ENCODE data around the gene TRAF3IP1. TPM values are rescaled to one million over a fixed set of nuclear protein-coding genes. Genes with fewer than 3 reads are reported as not detected.
A peak's percentile ranks its signal among the peaks of the same experiment; 100 is the strongest.

TRAF3IP1 gene
- total RNA-seq, 1 donor from 2014 or later, result 15.1 TPM

GRCh38 chr2:238415036-238415764 lies 94.9 kb downstream of the TRAF3IP1 start:
- no peak overlapping the region for H3K4me3 Mint-ChIP-seq (ENCODE audit: unreplicated experiment)
- H3K9me3 Mint-ChIP-seq (ENCODE audit: low read depth), result no peaks in the 10 kb centered on the region
- H3K27ac Mint-ChIP-seq (ENCODE audit: unreplicated experiment), result no peak overlapping the region
- peaks cover 24% of the 10 kb centered on the region for H3K4me1 Mint-ChIP-seq (ENCODE audit: low read depth)
- TF ChIP-seq, protein P1, sequence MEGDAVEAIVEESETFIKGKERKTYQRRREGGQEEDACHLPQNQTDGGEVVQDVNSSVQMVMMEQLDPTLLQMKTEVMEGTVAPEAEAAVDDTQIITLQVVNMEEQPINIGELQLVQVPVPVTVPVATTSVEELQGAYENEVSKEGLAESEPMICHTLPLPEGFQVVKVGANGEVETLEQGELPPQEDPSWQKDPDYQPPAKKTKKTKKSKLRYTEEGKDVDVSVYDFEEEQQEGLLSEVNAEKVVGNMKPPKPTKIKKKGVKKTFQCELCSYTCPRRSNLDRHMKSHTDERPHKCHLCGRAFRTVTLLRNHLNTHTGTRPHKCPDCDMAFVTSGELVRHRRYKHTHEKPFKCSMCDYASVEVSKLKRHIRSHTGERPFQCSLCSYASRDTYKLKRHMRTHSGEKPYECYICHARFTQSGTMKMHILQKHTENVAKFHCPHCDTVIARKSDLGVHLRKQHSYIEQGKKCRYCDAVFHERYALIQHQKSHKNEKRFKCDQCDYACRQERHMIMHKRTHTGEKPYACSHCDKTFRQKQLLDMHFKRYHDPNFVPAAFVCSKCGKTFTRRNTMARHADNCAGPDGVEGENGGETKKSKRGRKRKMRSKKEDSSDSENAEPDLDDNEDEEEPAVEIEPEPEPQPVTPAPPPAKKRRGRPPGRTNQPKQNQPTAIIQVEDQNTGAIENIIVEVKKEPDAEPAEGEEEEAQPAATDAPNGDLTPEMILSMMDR (IDR thresholded peaks at IDR 0.05), result no peak
- H3K36me3 Mint-ChIP-seq (ENCODE audit: low read depth), result peaks cover 2% of the 10 kb centered on the region
- no peak for DNase-seq (ENCODE audit: low spot score)
- H3K27me3 Mint-ChIP-seq (ENCODE audit: low read depth), result no peaks in the 10 kb centered on the region

DNA sequence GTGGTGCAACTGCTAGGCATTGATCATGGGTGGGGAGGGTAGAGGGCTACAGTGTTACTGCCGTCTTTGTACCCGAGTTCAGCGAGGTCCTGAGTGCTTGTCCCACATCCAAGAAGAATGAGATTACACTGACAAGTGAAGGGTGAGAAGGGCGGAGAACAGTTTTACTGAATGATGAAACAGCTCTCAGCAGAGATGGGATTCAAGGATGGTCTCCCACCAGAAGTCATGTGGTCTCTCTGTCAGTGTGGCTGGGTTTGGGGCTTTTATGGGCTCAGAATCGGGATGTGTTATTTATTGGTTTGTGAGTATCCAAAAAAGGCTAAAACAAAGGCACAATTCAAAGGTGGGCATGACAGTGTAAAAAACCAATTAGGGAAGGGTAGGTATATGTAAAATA lies 95.6 kb downstream of the TRAF3IP1 start:
- DNase-seq (ENCODE audit: low spot score), result no peak
- Mint-ChIP-seq H3K27ac (ENCODE audit: unreplicated experiment) (no peak overlapping the region), H3K27me3 (ENCODE audit: low read depth) (no peaks in the 10 kb centered on the region), H3K4me3 (ENCODE audit: unreplicated experiment) (no peak overlapping the region), H3K9me3 (ENCODE audit: low read depth) (no peaks in the 10 kb centered on the region), H3K36me3 (ENCODE audit: low read depth) (no peaks in the 10 kb centered on the region), H3K4me1 (ENCODE audit: low read depth) (peaks cover 31% of the 10 kb centered on the region)
- TF ChIP-seq, protein P1 (IDR thresholded peaks at IDR 0.05), result no peak

DNA sequence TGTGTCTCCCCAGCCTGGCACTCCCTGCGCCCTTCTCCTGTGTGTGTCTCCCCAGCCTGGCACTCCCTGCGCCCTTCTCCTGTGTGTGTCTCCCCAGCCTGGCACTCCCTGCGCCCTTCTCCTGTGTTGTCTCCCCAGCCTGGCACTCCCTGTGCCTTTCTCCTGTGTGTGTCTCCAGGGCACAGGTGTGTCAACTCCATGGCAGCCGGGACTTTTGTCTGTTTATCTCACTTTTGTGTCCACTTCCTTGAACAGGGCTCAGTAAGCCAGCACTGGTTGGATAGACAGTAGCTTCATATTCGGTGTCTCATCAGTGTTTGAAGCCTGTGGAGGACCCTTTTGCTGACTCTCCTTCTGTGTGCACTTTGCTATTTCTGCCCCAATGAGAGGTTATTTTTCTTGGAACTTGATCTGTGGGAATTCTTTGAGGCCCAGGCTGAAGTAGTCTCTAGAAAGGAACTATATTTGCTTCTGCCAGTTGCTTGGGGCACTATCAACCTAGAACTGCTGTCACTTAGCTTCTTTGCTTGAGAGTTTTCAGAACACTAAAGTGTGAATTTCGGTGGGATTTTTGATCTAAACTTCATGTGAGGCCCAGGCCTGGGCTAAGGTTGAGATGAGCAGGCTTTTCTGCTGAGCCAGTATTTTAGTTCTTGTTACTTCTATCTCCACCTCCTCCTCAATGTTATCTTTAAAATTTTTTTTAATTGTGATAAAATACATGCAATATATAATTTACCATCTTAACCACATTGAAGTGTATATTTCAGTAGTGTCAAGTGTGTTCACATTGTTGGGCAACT lies 98.1 kb downstream of the TRAF3IP1 start:
- Mint-ChIP-seq H3K27me3 (ENCODE audit: low read depth) (no peaks in the 10 kb centered on the region), H3K4me1 (ENCODE audit: low read depth) (peaks cover 44% of the 10 kb centered on the region), H3K4me3 (ENCODE audit: unreplicated experiment) (no peak overlapping the region), H3K36me3 (ENCODE audit: low read depth) (no peaks in the 10 kb centered on the region), H3K27ac (ENCODE audit: unreplicated experiment) (peak overlapping the region; percentile 83), H3K9me3 (ENCODE audit: low read depth) (no peaks in the 10 kb centered on the region)
- TF ChIP-seq, protein P1 (IDR thresholded peaks at IDR 0.05), result no peak
- DNase-seq (ENCODE audit: low spot score), result no peak

DNA sequence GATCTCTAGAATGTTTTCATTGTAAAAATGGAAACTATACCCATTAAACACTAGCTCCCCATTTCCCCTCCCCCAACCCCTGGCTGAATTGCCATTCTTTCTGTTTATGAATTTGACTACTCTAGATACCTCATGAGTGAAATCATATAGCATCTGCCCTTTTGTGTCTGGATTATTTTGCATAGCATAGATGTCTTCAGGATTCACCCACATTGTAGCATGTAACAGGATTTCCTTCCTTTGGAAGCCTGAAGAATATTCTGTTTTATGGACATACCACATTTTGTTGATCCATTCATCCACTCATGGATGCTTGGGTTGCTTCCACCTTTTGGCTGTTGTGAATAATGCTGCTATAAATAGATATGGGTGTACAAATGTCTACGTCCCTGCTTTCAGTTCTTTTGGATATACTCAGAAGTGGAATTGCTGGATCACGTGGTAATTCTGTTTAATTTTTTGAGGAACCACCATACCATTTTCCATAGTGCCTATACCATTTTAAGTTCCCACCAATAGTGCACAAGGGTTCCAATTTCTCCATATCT lies 98.8 kb downstream of the TRAF3IP1 start:
- no peaks in the 10 kb centered on the region for H3K27me3 Mint-ChIP-seq (ENCODE audit: low read depth)
- no peaks in the 10 kb centered on the region for H3K36me3 Mint-ChIP-seq (ENCODE audit: low read depth)
- peaks cover 44% of the 10 kb centered on the region for H3K4me1 Mint-ChIP-seq (ENCODE audit: low read depth)
- DNase-seq (ENCODE audit: low spot score), result no peak
- TF ChIP-seq, protein P1 (IDR thresholded peaks at IDR 0.05), result no peak
- peak overlapping the region; percentile 49 for H3K27ac Mint-ChIP-seq (ENCODE audit: unreplicated experiment)
- no peak overlapping the region for H3K4me3 Mint-ChIP-seq (ENCODE audit: unreplicated experiment)
- no peaks in the 10 kb centered on the region for H3K9me3 Mint-ChIP-seq (ENCODE audit: low read depth)

DNA sequence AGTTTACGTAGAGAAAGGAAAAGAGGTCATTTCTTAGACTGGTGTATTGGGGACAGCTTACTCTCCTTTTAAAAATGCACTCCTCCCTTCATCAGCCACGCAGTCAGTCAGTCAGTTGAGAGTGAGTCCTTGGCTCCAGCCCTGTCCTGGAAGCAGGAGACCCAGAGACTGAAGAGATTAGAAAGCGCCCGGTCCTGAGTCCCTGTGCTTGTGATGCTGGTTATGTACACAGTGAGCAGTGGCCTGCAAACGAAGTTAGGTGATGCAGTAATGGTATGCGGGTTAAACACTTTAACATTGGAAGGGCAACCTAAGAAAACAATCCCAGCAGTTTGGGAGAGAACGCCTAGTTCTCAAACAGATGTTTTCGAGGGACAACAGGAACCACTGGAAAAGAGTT lies 100.1 kb downstream of the TRAF3IP1 start:
- H3K27me3 Mint-ChIP-seq (ENCODE audit: low read depth), result no peaks in the 10 kb centered on the region
- DNase-seq (ENCODE audit: low spot score), result no peak
- no peaks in the 10 kb centered on the region for H3K9me3 Mint-ChIP-seq (ENCODE audit: low read depth)
- H3K4me3 Mint-ChIP-seq (ENCODE audit: unreplicated experiment), result peak overlapping the region; percentile 7
- H3K27ac Mint-ChIP-seq (ENCODE audit: unreplicated experiment), result peak overlapping the region; percentile 94
- TF ChIP-seq, protein P1 (IDR thresholded peaks at IDR 0.05), result no peak
- no peaks in the 10 kb centered on the region for H3K36me3 Mint-ChIP-seq (ENCODE audit: low read depth)
- peaks cover 52% of the 10 kb centered on the region for H3K4me1 Mint-ChIP-seq (ENCODE audit: low read depth)
